DMS 273 (cell line): ENCODE results near the gene JAKMIP2.
A peak's percentile ranks its signal among the peaks of the same experiment; 100 is the strongest.
"Not testable (repeated sequence)": the region's sequence is repeated elsewhere in the genome, so short reads cannot be mapped to it uniquely, and the experiment has no call there.

ENCODE experiments used
- DNase-seq: peaks from one replicate; lab custom pipeline; 2025; ENCODE audit not compliant: unreplicated experiment; lab: John Stamatoyannopoulos, UW

Gene JAKMIP2

DNA sequence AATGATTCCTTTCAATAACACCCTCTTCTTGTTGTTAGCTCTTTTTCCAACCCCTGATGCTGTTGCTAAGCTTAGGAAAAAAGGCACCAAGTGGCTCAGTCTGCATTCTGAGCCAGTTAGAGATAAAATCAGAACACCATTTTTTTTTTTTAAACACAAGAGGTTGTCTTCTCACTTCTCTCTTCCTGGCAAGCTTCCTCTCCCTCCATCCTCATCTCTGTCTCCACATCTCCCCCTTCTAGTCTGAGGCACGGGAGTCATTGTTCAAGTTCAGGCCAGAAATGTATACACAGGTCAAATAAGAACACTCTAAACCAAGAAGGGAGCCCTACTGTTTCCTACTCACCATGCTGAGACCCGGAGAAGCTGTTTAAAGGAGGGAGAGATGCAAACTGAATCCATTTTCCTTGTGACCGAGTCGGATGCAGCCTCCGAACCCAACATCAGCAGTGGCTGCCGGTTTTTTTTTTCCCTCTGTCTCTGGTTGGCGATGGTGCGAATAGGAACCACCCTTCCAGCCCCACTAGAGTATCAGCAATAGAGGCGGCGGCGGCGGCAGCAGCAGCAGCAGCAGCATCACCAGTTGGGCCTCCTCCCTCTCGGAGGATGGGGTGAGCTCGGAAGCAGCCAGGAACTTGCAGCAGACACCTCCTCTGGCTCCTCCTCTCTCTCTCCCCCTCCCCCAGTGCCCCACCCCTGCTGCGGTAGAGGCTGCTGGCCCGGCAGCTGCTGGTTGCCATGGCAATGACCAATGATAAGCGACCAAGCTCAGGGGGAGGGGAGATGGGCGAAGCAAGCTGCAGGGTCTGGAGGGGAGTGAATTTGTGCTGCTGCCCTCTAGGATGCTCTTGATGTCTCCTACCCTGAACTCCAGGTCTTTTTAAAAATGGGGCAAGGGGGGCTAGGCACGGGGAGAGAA lies at the start of gene JAKMIP2:
Gene JAKMIP2, minus strand, starts transcription at position 619 of the 919 bp plus-strand sequence. CDS start 110,922 bp downstream, outside the sequence.
- DNase-seq: peak; percentile 99

- no peak for DNase-seq
Measured at GRCh38 chr5:147831465-147831864, 48.9 kb upstream of the JAKMIP2 start, which contains the start of gene SPINK1. Gene SPINK1 (minus strand): TSS chr5:147831671. CDS start chr5:147831577, 94 bp downstream.

DNA sequence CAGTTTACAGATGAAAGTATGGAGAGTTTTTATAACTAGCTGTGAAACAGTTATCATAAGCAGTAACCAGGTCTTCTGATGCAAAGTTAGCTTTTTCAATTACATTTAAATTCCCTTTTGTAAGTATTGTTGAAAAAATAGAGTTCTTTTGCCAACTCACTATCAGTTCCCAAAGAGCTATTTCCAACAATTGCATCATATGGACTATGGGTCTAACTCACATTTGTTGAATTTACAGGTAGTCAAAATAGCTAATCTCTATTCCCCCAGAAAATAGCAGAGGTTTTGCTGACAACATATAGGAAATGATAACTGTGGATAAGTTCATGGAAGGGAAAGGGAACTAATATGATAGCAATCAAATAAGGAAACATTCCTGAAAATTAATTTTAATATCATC lies 47.5 kb upstream of the JAKMIP2 start:
- DNase-seq: no peak

DNA sequence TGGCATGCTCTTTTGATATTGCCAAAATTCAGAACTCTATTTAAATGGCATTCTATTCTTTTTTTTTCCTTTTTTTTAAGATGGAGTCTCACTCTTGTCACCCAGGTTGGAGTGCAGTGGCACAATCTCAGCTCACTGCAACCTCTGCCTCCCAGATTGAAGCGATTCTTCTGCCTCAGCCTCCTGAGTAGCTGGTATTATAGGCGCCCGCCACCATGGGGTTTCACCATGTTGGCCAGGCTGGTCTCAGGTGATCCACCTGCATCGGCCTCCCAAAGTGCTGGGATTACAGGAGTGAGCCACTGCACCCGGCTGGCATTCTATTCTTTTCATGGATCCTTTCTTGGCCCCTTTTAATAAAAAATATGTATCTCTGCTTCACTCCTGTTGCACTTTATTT lies 44.5 kb upstream of the JAKMIP2 start:
- not testable (repeated sequence) for DNase-seq

DNA sequence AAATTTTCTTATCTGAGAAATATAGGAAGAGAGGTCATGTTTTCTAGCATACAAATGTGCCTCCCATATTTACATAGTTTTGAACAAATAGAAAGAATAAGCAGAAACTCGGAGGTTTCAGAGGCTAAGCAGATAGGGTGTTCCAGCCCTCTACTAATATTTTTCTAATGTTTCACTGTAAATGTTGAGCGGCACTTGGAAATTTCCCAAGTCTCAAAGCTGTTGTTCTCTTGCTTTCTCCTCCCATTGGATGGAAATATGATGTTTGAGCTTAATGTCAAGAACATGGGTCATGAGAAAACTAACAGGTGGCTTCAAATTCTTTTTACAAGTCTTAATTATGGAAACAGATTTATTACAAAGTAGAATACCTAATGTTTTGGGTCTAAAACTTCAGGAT lies 43.8 kb upstream of the JAKMIP2 start:
- DNase-seq: no peak

GRCh38 chr5:147822686-147823491 lies 40.4 kb upstream of the JAKMIP2 start:
- peak; percentile 87 for DNase-seq

DNA sequence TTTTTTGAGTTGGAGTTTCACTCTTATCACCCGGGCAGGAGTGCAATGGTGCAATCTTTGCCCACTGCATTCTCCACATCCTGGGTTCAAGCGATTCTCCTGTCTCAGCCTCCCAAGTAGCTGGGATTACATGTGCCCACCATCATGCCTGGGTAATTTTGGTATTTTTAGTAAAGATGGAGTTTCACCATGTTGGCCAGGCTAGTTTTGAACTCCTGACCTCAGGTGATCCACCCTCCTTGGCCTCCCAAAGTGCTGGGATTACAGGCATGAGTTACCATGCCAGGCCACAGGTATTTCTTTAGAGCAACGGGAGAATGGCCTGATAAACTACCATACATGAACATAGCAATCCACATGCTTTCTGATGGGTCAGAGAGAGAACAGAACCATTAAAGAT lies 39.7 kb upstream of the JAKMIP2 start:
- not testable (repeated sequence) for DNase-seq

GRCh38 chr5:147821766-147822165 lies 39.2 kb upstream of the JAKMIP2 start:
- no peak for DNase-seq

GRCh38 chr5:147819261-147819770 lies 36.8 kb upstream of the JAKMIP2 start:
- DNase-seq: no peak

- DNase-seq: no peak
Measured at GRCh38 chr5:147818290-147818689, 35.8 kb upstream of the JAKMIP2 start.

DNA sequence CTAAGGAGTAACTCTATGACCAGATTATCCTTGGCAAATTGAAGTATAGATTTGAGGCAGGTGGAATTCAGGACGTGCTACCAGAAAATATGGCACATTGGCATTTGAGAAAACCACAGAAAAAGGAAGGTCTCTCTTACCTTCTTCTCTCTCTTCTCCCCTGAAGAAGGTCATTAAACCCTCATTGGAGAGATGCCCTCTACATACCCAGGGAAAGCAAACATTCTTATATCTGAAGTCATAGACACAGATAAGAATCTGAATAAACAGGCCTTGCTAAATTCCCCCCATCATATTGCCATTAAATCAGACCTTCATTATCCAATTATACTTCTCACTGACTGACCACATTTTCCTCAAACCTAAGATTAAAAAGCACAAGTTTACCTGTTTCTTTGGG lies 31.2 kb upstream of the JAKMIP2 start:
- DNase-seq: no peak

GRCh38 chr5:147809830-147810666 lies 27.5 kb upstream of the JAKMIP2 start:
- no peak for DNase-seq

- DNase-seq: no peak
Measured at GRCh38 chr5:147805030-147805454, 22.5 kb upstream of the JAKMIP2 start.

- no peak for DNase-seq
Measured at GRCh38 chr5:147804334-147804733, 21.8 kb upstream of the JAKMIP2 start.

GRCh38 chr5:147803926-147804325 lies 21.4 kb upstream of the JAKMIP2 start:
- no peak for DNase-seq

DNA sequence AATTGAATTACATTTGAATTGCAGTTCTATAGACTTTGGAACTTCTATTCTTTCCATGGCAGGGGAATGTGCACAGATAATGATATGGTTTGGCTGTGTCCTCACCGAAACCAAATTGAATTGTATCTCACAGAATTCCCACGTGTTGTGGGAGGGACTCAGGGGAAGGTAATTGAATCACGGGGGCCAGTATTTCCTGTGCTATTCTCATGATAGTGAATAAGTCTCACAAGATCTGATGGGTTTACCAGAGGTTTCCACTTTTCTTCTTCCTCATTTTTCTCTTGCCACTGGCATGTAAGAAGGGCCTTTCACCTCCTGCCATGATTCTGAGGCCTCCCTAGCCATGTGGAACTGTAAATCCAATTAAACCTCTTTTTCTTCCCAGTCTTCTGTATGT lies 20.6 kb upstream of the JAKMIP2 start:
- not testable (repeated sequence) for DNase-seq

DNA sequence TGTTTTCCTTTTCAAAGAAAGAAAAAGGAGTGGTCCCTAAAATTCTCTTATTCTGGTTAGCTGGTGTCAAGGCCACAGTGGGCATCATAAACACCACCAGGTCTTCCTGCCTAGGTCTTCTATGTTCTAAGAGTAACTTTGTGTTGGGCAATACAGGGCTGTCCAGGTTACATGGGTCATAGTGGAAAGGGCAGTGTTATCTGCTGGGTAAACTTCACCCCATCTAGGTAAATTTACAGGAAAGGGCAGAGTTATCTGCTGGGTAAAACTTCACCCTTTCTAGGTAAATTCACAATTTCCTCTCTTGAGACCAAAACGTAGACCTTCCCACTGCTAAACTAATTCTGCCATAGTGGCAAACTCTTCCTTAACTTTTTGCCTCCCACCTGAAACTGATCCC lies 18.9 kb upstream of the JAKMIP2 start:
- no peak for DNase-seq

DNA sequence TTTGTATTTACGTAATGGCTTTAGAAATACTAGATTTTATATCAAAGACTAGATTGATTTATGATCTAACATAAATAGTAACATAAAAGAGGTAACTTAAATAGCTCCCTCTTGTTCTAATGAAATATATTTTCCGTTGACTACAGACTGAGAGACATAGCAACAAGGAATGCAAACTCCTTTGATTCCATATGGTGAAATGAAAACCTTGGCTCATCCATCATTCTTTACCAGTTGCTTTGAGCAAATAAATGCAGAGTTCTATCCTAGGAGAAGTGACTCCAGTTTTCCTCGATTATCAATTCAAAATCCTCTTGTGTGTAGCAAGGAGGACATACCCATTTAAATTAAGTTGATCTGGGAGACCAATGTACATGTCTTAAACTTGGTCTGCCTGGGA lies 18.0 kb upstream of the JAKMIP2 start:
- no peak for DNase-seq

- no peak for DNase-seq
Measured at GRCh38 chr5:147796556-147797308, 14.2 kb upstream of the JAKMIP2 start.

GRCh38 chr5:147791181-147791580 lies 8.7 kb upstream of the JAKMIP2 start:
- no peak for DNase-seq
